22Rv1 (cell line): ENCODE results near the gene RARRES1.

ENCODE experiments used
- CTCF ChIP-seq: fragments of 450-650 bp; IDR thresholded peaks from 2 replicates; pipeline ENCODE4 v1.5.1; 2017; ENCODE audit warnings: mild to moderate bottlenecking
- ZFX ChIP-seq: fragments of 450-650 bp; IDR thresholded peaks from 2 replicates; pipeline ENCODE4 v1.6.1; 2017; ENCODE audit warnings: antibody characterized with exemption, borderline replicate concordance

- no peak for TF ChIP-seq CTCF
- no peak for TF ChIP-seq ZFX
These were observed 36.1 kb upstream of the RARRES1 start for GRCh38 chr3:158768361-158768787.
